ENCODE data around the gene ODAD4.

Gene ODAD4

GRCh38 chr17:41915020-41915419 lies 15.4 kb upstream of the ODAD4 start:
- Histone ChIP-seq H4K20me1 (ENCODE audit: insufficient read depth, low read length, poor library complexity, severe bottlenecking) (peaks cover 80% of the 10 kb centered on the region), H3K36me3 (ENCODE audit: insufficient read depth, low read length) (peaks cover 41% of the 10 kb centered on the region; the same call in 1 of the 2 replicates), H3K4me1 (ENCODE audit: insufficient read depth, low read length, poor library complexity, severe bottlenecking) (peaks cover 47% of the 10 kb centered on the region), H2AFZ (ENCODE audit: low read length) (no peak overlapping the region), H3K9ac (ENCODE audit: low read depth, low read length, poor library complexity, severe bottlenecking) (peak overlapping the region; percentile 55), H3F3A (ENCODE audit: low read depth) (no peaks in the 10 kb centered on the region), H3K4me3 (ENCODE audit: low read length, poor library complexity, severe bottlenecking) (peak overlapping the region; percentile 86), H3K27me3 (ENCODE audit: insufficient read depth, low read length, poor library complexity, severe bottlenecking) (peaks cover 6% of the 10 kb centered on the region), H3K79me2 (ENCODE audit: insufficient read depth, low read length) (peaks cover 84% of the 10 kb centered on the region), H3K4me2 (ENCODE audit: low read depth, low read length, poor library complexity, severe bottlenecking) (peak overlapping the region; percentile 98), H3K9me2 (replicated peaks; ENCODE audit: low read depth, low read length) (no peaks in the 10 kb centered on the region), H3K9me3 (ENCODE audit: insufficient read depth, low read depth, low read length) (no peaks in the 10 kb centered on the region)
- TF ChIP-seq EZH2phosphoT487 (IDR thresholded peaks at IDR 0.05; ENCODE audit: borderline replicate concordance): no peak
- no peak for TF ChIP-seq CTCF (conservative IDR thresholded peaks at IDR 0.05; ENCODE audit: low read length)

GRCh38 chr17:41915566-41915965 lies 14.9 kb upstream of the ODAD4 start:
- Histone ChIP-seq H4K20me1 (ENCODE audit: insufficient read depth, low read length, poor library complexity, severe bottlenecking) (peaks cover 76% of the 10 kb centered on the region), H2AFZ (ENCODE audit: low read length) (no peak overlapping the region), H3K4me1 (ENCODE audit: insufficient read depth, low read length, poor library complexity, severe bottlenecking) (peaks cover 47% of the 10 kb centered on the region), H3K79me2 (ENCODE audit: insufficient read depth, low read length) (peaks cover 80% of the 10 kb centered on the region), H3K4me3 (ENCODE audit: low read length, poor library complexity, severe bottlenecking) (peak overlapping the region; percentile 86), H3K9me3 (ENCODE audit: insufficient read depth, low read depth, low read length) (no peaks in the 10 kb centered on the region), H3F3A (ENCODE audit: low read depth) (no peaks in the 10 kb centered on the region), H3K9me2 (replicated peaks; ENCODE audit: low read depth, low read length) (no peaks in the 10 kb centered on the region), H3K9ac (ENCODE audit: low read depth, low read length, poor library complexity, severe bottlenecking) (peak overlapping the region; percentile 55), H3K27me3 (ENCODE audit: insufficient read depth, low read length, poor library complexity, severe bottlenecking) (peaks cover 6% of the 10 kb centered on the region), H3K36me3 (ENCODE audit: insufficient read depth, low read length) (peaks cover 35% of the 10 kb centered on the region; the same call in 1 of the 2 replicates), H3K4me2 (ENCODE audit: low read depth, low read length, poor library complexity, severe bottlenecking) (peak overlapping the region; percentile 98)
- TF ChIP-seq CTCF (conservative IDR thresholded peaks at IDR 0.05; ENCODE audit: low read length): no peak
- no peak for TF ChIP-seq EZH2phosphoT487 (IDR thresholded peaks at IDR 0.05; ENCODE audit: borderline replicate concordance)

- TF ChIP-seq CTCF (conservative IDR thresholded peaks at IDR 0.05; ENCODE audit: low read length): no peak
- no peak for TF ChIP-seq EZH2phosphoT487 (IDR thresholded peaks at IDR 0.05; ENCODE audit: borderline replicate concordance)
- H3K79me2 ChIP-seq (ENCODE audit: insufficient read depth, low read length): peaks cover 66% of the 10 kb centered on the region
- H3K9me2 ChIP-seq (replicated peaks; ENCODE audit: low read depth, low read length): no peaks in the 10 kb centered on the region
- peaks cover 47% of the 10 kb centered on the region for H3K4me1 ChIP-seq (ENCODE audit: insufficient read depth, low read length, poor library complexity, severe bottlenecking)
- no peaks in the 10 kb centered on the region for H3F3A ChIP-seq (ENCODE audit: low read depth)
- H3K9ac ChIP-seq (ENCODE audit: low read depth, low read length, poor library complexity, severe bottlenecking): peak overlapping the region; percentile 95
- H3K4me2 ChIP-seq (ENCODE audit: low read depth, low read length, poor library complexity, severe bottlenecking): peak overlapping the region; percentile 98
- H3K36me3 ChIP-seq (ENCODE audit: insufficient read depth, low read length): peaks cover 19% of the 10 kb centered on the region; the same call in 1 of the 2 replicates
- H3K9me3 ChIP-seq (ENCODE audit: insufficient read depth, low read depth, low read length): no peaks in the 10 kb centered on the region
- peak overlapping the region; percentile 86 for H3K4me3 ChIP-seq (ENCODE audit: low read length, poor library complexity, severe bottlenecking)
- H4K20me1 ChIP-seq (ENCODE audit: insufficient read depth, low read length, poor library complexity, severe bottlenecking): peaks cover 63% of the 10 kb centered on the region
- no peak overlapping the region for H2AFZ ChIP-seq (ENCODE audit: low read length)
- H3K27me3 ChIP-seq (ENCODE audit: insufficient read depth, low read length, poor library complexity, severe bottlenecking): peaks cover 6% of the 10 kb centered on the region
Observed at GRCh38 chr17:41917192-41917591, 13.2 kb upstream of the ODAD4 start.

Data from Loucy (cell line).